PFSK-1 (cell line): ENCODE measurements around the gene UPF1.

Experiments
- POLR2AphosphoS5 ChIP-seq: IDR thresholded peaks from 2 replicates; pipeline ENCODE4 v1.6.1; 2012; ENCODE audit warnings: low read depth, mild to moderate bottlenecking, control low read depth, low read length, moderate library complexity
- REST ChIP-seq, 2 experiments: IDR thresholded peaks; 2 replicates each; pipeline versions ENCODE4 v1.6.1 to v1.8.0; 2011 to 2012; ENCODE audit warnings: low read depth in 2 of 2, low read length in 2 of 2, control low read depth in 1 of 2, inconsistent platforms in 1 of 2, mild to moderate bottlenecking in 1 of 2, moderate library complexity in 1 of 2; ENCODE audit not compliant: insufficient read depth in 1 of 2
- TAF1 ChIP-seq: IDR thresholded peaks from 2 replicates; pipeline ENCODE4 v1.6.1; 2012; ENCODE audit warnings: low read length, control low read depth, borderline replicate concordance; ENCODE audit not compliant: insufficient read depth

DNA sequence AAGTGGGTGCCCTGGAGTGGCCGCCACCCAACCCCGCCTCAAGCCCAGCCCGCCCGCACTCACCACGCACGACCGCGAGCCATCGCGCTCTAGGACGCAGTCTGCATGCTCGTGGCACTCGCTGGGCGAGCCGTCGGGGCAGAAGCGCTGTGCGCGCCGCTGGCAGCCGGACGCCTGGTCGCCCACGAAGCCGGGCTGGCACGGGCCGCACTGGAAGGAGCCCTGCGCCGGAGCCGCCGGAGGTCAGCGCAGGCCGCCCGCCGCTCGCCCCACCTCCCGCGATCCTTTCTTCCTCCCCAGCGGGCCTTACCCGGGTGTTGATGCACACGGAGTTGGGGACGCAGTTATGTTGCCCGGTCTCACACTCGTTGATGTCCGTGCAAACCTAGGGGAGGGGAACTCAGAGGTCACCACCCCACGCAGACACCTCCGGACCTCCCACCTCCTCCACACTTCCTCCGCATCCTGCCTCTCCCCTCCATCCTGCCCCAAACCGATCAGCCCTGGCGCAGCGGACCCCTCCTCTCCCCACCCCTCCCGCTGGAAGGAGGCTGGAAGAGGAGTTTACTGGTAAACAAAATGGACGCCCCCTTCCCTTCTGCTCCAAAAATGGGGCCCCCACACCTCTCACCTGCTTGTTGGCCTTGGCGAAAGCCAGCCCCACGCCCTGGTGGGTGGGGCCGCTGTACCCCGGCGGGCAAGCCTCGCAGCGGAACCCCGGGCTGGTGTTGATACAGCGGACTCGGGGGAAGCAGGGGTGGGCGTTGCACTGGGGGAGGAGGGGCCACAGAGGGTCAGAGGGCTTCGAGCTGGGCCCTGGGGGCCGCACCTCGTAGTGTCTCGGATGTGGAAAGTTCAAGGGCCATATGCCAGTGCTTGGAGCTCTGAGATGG is 43.0 kb upstream of the UPF1 start:
- TF ChIP-seq REST (IDR thresholded peaks at IDR 0.05; ENCODE audit: insufficient read depth in 1 of 2, low read depth in 2 of 2, low read length in 2 of 2) = no peak
- TF ChIP-seq POLR2AphosphoS5 = no peak
- no peak for TF ChIP-seq TAF1
